ENCODE measurements around the gene CALCOCO2. TPM values are rescaled to one million over a fixed set of nuclear protein-coding genes. Genes with fewer than 3 reads are reported as not detected.

CALCOCO2 gene
- total and polyA plus RNA-seq, 10 of the 15 experiments (the other 5 are each of a cell fraction or from before 2014, with no cell fraction given): 20.2 to 138 (median 53.1) TPM

DNA sequence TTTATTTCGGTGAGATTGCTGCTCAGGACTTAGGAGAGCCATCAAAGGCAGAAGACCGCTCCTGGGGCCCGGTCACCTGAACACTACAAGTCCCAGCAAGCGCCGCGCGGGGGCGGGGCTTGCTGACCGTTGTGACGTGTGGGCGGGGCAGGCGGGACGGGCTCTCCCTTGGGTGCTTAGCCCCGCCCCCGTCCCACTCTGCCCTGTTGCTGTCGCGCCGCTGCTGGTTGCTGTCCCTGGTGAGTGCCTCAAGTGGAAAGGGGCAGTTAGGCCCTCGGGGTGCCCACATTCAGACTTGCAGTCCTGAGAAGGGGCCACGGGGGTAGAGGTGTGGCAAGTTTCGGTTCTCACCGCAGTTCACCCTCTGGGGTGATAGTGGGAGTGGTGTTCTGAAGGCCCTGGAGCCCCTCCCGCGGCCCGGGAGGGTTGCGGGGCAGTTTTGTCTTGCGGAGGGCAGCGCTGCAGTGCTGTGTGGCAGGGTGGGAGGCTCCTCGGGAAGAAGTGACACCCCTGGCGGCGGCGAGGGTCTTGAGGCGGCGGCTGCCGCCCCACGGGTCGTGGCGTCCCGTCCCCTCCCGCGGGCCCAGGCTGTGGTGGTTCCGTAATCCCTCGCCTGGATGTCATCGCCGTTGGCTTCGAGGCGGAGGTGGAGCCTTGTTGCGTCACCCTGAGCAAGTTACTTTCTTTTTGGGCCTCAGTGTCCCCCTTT is at the start of gene CALCOCO2 (continued):
- TF ChIP-seq, protein P1, sequence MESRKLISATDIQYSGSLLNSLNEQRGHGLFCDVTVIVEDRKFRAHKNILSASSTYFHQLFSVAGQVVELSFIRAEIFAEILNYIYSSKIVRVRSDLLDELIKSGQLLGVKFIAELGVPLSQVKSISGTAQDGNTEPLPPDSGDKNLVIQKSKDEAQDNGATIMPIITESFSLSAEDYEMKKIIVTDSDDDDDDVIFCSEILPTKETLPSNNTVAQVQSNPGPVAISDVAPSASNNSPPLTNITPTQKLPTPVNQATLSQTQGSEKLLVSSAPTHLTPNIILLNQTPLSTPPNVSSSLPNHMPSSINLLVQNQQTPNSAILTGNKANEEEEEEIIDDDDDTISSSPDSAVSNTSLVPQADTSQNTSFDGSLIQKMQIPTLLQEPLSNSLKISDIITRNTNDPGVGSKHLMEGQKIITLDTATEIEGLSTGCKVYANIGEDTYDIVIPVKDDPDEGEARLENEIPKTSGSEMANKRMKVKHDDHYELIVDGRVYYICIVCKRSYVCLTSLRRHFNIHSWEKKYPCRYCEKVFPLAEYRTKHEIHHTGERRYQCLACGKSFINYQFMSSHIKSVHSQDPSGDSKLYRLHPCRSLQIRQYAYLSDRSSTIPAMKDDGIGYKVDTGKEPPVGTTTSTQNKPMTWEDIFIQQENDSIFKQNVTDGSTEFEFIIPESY (IDR thresholded peaks at IDR 0.05): no peak
- TF ChIP-seq, protein P2, sequence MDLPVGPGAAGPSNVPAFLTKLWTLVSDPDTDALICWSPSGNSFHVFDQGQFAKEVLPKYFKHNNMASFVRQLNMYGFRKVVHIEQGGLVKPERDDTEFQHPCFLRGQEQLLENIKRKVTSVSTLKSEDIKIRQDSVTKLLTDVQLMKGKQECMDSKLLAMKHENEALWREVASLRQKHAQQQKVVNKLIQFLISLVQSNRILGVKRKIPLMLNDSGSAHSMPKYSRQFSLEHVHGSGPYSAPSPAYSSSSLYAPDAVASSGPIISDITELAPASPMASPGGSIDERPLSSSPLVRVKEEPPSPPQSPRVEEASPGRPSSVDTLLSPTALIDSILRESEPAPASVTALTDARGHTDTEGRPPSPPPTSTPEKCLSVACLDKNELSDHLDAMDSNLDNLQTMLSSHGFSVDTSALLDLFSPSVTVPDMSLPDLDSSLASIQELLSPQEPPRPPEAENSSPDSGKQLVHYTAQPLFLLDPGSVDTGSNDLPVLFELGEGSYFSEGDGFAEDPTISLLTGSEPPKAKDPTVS (IDR thresholded peaks at IDR 0.05; ENCODE audit: low read depth, low read length): no peak
- TF ChIP-seq RFX5 (IDR thresholded peaks at IDR 0.05; ENCODE audit: low read depth, low read length) (peak; percentile 45; the same call in 1 of the 2 replicates), NR2F1 (conservative IDR thresholded peaks at IDR 0.05) (peak; percentile 78), SREBF2 (IDR thresholded peaks at IDR 0.05; ENCODE audit: low read length) (no peak), ZNF622 (IDR thresholded peaks at IDR 0.05) (no peak), SMARCA5 (IDR thresholded peaks at IDR 0.05) (no peak), TAF1 (IDR thresholded peaks at IDR 0.05; ENCODE audit: borderline replicate concordance, low read depth, low read length) (0 out of 2 replicates have a peak, but pooled peaks have one; percentile 54), MTA3 (IDR thresholded peaks at IDR 0.05; ENCODE audit: borderline replicate concordance, low read length) (no peak), EP300 (IDR thresholded peaks at IDR 0.05; ENCODE audit: borderline replicate concordance in 1 of 2, control insufficient read depth in 1 of 2, low read depth in 2 of 2, low read length in 2 of 2) (no peak), STAT3 (IDR thresholded peaks at IDR 0.05; ENCODE audit: low read depth, low read length) (no peak), NFIC (IDR thresholded peaks at IDR 0.05; ENCODE audit: low read depth, low read length) (no peak), SUPT20H (IDR thresholded peaks at IDR 0.05; ENCODE audit: borderline replicate concordance, control insufficient read depth, low read depth, low read length) (no peak), RCOR1 (conservative IDR thresholded peaks at IDR 0.05; ENCODE audit: low read depth, low read length) (no peak), PAX5 (IDR thresholded peaks at IDR 0.05; ENCODE audit: borderline replicate concordance, low read depth, low read length) (no peak), SRF (IDR thresholded peaks at IDR 0.05; ENCODE audit: low read depth in 2 of 2, low read length in 2 of 2) (no peak), NFXL1 (IDR thresholded peaks at IDR 0.05; ENCODE audit: borderline replicate concordance) (no peak), HDAC2 (IDR thresholded peaks at IDR 0.05) (no peak), JUNB (IDR thresholded peaks at IDR 0.05) (no peak)
- TF ChIP-seq, protein P3, sequence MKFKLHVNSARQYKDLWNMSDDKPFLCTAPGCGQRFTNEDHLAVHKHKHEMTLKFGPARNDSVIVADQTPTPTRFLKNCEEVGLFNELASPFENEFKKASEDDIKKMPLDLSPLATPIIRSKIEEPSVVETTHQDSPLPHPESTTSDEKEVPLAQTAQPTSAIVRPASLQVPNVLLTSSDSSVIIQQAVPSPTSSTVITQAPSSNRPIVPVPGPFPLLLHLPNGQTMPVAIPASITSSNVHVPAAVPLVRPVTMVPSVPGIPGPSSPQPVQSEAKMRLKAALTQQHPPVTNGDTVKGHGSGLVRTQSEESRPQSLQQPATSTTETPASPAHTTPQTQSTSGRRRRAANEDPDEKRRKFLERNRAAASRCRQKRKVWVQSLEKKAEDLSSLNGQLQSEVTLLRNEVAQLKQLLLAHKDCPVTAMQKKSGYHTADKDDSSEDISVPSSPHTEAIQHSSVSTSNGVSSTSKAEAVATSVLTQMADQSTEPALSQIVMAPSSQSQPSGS (IDR thresholded peaks at IDR 0.05; ENCODE audit: low read length): no peak
- TF ChIP-seq, protein P4, sequence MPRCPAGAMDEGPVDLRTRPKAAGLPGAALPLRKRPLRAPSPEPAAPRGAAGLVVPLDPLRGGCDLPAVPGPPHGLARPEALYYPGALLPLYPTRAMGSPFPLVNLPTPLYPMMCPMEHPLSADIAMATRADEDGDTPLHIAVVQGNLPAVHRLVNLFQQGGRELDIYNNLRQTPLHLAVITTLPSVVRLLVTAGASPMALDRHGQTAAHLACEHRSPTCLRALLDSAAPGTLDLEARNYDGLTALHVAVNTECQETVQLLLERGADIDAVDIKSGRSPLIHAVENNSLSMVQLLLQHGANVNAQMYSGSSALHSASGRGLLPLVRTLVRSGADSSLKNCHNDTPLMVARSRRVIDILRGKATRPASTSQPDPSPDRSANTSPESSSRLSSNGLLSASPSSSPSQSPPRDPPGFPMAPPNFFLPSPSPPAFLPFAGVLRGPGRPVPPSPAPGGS (IDR thresholded peaks at IDR 0.05; ENCODE audit: borderline replicate concordance, insufficient read depth, low read depth, low read length, poor library complexity, severe bottlenecking): peak; percentile 45
- TF ChIP-seq, protein P5, sequence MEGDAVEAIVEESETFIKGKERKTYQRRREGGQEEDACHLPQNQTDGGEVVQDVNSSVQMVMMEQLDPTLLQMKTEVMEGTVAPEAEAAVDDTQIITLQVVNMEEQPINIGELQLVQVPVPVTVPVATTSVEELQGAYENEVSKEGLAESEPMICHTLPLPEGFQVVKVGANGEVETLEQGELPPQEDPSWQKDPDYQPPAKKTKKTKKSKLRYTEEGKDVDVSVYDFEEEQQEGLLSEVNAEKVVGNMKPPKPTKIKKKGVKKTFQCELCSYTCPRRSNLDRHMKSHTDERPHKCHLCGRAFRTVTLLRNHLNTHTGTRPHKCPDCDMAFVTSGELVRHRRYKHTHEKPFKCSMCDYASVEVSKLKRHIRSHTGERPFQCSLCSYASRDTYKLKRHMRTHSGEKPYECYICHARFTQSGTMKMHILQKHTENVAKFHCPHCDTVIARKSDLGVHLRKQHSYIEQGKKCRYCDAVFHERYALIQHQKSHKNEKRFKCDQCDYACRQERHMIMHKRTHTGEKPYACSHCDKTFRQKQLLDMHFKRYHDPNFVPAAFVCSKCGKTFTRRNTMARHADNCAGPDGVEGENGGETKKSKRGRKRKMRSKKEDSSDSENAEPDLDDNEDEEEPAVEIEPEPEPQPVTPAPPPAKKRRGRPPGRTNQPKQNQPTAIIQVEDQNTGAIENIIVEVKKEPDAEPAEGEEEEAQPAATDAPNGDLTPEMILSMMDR (IDR thresholded peaks at IDR 0.05 in 2 of 3, conservative IDR thresholded peaks at IDR 0.05 in 1 of 3; ENCODE audit: control insufficient read depth in 2 of 3, extremely low read depth in 1 of 3, insufficient read depth in 1 of 3, low read depth in 3 of 3, low read length in 3 of 3): 0 out of 6 replicates have a peak, but pooled peaks of 1 of the 3 experiments have one; percentile 7
